Measurements from ENCODE around the gene GDA.
"Not testable (repeated sequence)": the region's sequence is repeated elsewhere in the genome, so short reads cannot be mapped to it uniquely, and the experiment has no call there.

GDA gene

DNA sequence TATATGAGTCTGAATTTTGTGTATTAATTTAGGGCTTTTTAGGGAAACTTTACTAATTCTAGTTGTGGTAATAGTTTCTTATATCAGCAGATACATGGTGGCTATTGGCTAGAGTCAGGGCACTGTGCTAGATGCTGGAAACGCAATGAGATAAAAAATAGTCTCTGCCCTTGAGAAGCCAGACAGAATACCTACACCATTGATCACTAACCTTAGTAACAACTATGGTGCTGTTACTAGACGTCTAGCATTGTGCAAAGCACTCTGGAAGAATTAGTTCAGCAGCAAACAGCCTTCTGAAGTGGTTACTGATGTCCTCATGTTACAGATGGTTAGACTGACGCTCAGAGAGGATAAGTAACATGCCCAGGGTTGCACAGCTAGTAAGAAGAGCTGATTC, 61.8 kb downstream of the GDA start:
- no peak for DNase-seq

- no peak for DNase-seq
Measured at GRCh38 chr9:72213906-72214305, 64.7 kb downstream of the GDA start.

- DNase-seq, result no peak
Measured at GRCh38 chr9:72217306-72217842, 68.1 kb downstream of the GDA start.

DNA sequence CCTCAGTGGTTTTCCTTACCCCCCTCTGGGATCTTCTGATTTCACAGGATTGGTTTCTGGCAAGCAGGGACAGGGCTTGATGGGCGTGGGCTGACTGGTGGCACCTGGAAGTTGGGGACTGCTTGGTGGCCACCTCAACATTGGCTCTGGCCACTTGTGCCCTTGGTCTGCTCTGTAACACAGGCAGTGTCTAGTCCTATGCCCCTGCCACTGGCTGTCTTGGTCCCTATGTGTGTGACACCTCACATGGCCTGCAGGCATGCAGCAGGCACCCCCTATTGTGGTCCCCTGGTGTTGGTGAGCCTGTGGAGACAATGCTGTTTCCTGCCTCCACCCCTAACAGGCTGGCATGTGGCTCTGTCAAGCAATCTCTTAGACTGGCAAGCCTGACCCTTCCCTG, 71.3 kb downstream of the GDA start:
- no peak for DNase-seq

DNA sequence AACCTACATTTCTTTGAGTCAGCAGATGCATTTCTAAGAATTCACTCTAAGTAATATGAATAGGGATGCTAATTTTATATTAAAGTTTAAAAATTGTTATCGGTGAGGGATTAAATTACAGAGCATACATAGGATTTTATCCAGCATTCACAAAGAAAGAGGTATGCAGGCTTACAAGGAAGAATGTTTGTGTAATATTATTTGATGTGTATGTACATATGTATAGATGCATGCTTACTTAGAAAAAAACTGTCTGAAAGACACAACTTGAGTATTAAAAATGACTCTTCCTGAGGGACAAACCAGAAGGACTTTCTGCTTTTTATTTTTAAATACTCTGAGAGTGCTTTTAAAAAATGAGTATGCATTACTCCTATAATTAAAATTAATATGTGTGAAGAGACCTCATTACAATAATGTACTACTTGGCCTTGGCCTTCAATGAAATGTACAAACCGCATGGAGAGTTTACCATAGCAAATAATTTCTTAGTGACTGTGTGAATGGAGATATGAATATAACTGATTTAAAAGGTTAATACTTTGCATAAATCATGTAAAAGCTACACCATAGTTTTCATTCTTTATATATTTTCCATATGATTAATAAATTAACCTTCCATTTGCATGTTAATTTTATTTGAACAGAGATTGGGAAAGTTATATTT, 77.0 kb downstream of the GDA start:
- DNase-seq, result no peak

- DNase-seq, result no peak
Measured at GRCh38 chr9:72228282-72228681, 79.0 kb downstream of the GDA start.

DNA sequence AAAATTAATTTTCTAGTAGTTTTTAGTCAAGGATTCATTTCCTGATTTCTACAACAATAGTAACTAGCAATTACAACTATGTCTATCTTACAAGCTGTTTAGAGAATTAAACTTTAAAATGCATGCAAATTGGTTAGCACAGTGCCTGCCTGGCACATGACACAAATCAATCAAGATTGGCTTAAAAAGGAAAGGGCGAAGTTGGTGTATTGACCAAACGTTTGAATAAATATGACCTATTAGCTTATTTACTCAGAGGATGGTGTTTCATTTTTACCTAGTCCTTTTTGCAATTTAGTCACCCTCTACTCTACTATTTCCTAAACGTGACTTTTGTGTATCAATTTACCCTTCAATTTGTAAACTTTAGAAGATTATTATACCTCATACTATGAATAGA, 83.5 kb downstream of the GDA start:
- DNase-seq, result no peak

DNA sequence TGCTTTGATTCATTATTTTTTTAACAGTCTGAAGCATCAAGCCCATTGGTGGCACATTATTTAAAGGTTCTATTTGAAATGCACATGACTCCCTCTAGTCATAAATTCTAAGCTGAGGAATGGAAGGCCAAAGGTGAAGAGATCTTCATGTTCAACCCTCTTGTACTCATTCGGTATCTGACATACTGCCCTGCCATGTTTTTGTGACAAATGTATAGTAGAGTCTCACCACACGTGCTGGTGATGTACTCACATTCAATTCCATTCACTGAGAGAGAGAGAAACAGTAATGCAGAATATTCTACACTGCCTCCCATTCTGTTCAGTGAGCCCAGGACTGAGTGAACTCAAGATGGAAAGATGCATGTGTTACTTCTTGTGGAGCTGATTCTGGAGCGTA, 98.3 kb downstream of the GDA start:
- DNase-seq, result no peak

- DNase-seq, result no peak
Measured at GRCh38 chr9:72251589-72251988, 102.3 kb downstream of the GDA start.

- DNase-seq, result no peak
Measured at GRCh38 chr9:72254901-72255545, 105.8 kb downstream of the GDA start.

DNA sequence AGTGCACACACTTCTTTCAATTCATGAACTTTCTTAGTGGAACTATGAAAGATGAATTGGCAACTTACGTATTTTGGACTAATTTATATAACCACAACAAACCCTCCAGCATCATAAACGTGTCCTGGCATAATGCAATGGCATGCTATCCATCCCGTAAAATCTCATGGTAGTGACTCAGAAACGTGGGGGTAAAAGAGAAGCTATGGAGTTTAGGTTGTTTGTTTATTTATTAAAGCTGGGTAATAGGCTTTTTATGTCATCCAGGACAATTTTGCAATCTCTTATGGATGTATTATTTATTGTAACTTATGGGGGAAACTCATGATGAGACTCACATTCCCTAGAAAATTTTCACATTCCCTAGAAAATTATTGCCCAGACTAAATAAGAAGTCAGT, 106.3 kb downstream of the GDA start:
- no peak for DNase-seq

- DNase-seq, result no peak
Measured at GRCh38 chr9:72256931-72257330, 107.7 kb downstream of the GDA start.

DNA sequence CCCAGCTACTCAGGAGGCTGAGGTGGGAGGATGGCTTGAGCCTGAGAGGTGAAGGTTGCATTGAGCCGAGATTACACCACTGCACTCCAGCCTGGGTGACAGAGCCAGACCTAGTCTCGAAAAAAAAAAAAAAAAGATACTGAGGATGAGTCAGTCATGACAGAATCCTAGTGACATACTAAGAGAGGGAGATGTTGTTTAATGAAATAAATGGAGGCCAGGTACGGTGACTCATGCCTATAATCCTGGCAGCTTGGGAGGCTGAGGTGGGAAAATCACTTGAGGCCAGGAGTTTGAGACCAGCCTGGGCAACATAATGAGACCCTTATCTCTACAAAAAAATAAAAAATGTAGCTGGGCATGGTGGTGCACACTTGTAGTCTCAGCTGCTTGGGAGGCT, 108.6 kb downstream of the GDA start:
- no peak for DNase-seq

GRCh38 chr9:72262063-72262462, 112.8 kb downstream of the GDA start:
- no peak for DNase-seq

DNA sequence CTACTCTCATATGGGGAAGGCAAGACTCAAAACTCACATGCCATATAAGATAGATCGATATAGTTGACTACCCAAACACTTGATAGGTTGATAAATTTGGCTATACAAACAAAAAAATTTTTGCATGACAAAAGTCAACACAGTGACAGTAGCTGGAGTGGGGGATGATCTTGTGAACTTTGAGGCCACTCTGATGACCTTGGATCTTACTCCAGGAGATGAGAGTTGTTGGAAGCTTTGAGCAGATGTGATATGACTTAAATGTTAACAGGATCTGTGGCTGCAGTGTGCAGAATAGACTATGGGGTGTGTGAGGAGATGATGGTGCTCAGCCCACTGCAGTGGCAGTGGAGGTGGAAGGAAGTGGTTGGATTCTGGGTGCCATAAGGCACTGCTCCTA, 114.3 kb downstream of the GDA start:
- DNase-seq, result no peak

DNA sequence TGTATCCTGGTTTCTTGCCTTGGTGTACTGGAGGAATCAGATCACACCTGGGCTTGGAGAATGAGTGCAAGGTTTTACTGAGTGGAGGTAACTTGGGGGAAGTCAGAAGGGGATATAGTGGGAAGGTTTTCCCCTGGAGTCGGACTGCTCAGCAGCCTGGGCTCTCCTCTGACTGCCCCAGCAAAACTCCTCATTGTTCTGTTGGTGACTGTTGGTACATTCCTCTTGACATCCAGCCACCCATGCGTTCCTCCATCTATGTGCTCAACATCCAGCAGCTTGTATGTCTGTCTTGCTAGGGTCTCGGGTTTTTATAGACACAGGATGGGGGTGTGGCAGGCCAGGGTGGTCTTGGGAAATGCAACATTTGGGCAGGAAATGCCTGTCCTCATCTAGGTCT, 119.7 kb downstream of the GDA start:
- no peak for DNase-seq

DNA sequence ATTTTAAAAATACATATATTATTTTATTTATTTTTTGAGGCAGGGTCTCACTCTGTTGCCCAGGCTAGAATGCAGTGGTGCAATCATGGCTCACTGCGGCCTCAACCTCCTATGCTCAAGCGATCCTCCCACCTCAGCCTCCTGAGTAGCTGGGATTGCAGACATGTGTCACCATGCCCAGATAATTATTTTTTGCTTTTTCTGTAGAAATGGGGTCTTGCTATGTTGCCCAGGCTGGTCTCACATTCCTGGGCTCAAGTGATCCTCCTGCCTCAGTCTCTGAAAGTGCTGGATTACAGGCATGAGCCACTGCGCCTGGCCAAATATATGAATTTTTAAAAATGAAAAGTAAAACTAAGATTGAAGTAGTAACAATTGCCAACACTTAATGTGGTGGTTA, 121.1 kb downstream of the GDA start:
- not testable (repeated sequence) for DNase-seq

GRCh38 chr9:72271613-72272478, 122.6 kb downstream of the GDA start:
- no peak for DNase-seq

- DNase-seq, result no peak
Measured at GRCh38 chr9:72274441-72274840, 125.2 kb downstream of the GDA start.

GRCh38 chr9:72274916-72275315, 125.7 kb downstream of the GDA start:
- no peak for DNase-seq

- no peak for DNase-seq
Measured at GRCh38 chr9:72276429-72276828, 127.2 kb downstream of the GDA start.

DNA sequence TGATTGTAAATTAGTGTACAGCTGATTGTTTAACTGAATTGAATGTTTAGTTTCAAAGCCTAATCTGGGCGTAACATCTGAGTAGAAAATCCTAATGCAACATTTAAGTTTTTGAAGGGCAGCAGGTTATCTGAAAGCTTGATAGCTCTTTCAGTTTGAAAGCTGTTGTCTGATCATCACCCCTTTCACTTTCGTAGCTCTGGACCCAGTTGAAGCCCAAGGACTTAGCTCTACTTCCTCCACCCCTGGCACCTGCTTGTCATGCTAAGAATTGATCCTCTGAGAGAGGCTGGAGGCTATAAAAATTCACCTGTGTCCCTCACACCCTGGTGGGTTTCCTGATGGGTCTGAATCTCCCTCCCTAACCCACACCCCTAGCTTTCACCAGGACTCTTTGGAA, 129.7 kb downstream of the GDA start:
- no peak for DNase-seq

- DNase-seq, result peak; percentile 65
Measured at GRCh38 chr9:72280913-72281500, 131.8 kb downstream of the GDA start.
